Measurements from ENCODE around the gene GNAQ.
A peak's percentile ranks its signal among the peaks of the same experiment; 100 is the strongest.

Gene GNAQ

GRCh38 chr9:77810047-77810446 lies 221.6 kb downstream of the GNAQ start:
- DNase-seq = no peak

GRCh38 chr9:77809552-77809951 lies 222.1 kb downstream of the GNAQ start:
- DNase-seq = no peak

GRCh38 chr9:77808751-77809081 lies 222.9 kb downstream of the GNAQ start:
- DNase-seq = no peak

DNA sequence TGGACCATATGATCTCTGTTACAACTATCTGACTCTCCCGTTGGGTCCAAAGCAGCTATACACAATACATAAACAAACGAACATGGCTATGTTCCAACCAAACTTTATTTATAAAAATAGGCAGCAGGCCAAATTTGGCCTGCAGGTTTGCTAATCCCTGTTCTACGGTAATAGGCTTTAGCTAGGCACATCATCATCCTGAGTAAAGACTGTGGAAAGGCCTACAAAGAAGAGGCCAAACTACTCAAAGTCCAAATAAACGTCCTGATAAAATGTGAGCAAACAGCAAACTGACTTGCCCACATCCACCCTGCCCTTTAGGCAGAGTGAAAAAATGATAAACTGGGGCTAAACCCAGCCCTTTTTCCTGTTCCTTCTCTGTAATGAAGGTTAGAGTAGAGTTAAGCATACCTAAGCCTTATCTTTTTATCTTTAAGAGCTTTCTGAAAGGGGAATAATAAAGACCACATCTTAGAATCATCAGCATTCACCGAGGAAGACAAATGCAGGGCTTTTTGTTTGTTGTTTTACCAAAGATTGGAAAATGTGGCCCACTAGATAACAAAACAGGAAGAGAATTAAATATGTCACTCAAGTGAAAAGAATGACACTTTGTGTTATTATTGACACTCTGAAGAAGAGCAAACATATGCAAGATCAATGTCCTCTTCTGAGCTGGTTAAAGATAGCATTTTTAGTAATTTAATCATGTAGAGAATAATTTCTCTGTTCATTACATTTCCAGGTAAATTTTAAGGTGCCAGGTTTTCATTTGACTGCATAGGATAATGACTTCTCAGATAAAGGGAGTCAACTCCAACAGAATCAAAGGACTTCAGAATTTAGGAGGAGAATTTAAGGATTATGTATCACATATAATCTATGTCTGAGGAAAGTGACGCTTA lies 223.5 kb downstream of the GNAQ start:
- DNase-seq = no peak

- DNase-seq = peak; percentile 94
These were observed 224.3 kb downstream of the GNAQ start for GRCh38 chr9:77807281-77807683.

GRCh38 chr9:77806741-77807140 lies 224.9 kb downstream of the GNAQ start:
- peak; percentile 42 for DNase-seq

DNA sequence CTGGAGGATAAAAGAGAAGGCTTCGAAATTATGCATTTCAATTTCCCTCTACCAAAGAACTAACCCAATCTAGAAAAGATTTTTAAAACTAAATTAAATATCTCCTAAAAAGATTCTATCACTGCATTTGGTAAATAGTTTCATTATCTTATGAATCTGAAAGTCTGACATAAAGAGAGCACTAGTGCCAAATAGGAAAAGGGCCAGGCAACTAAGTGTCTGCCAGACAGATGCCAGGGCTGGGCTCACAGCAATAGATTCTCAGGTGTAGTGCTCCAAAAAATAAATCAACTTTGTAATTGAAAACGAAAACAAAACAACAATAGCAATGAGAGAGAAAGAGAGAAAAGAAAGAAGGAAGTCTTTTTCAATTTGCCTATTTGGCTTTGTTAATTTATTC lies 225.8 kb downstream of the GNAQ start:
- no peak for DNase-seq

- no peak for DNase-seq
These were observed 228.2 kb downstream of the GNAQ start for GRCh38 chr9:77803423-77803822.

DNA sequence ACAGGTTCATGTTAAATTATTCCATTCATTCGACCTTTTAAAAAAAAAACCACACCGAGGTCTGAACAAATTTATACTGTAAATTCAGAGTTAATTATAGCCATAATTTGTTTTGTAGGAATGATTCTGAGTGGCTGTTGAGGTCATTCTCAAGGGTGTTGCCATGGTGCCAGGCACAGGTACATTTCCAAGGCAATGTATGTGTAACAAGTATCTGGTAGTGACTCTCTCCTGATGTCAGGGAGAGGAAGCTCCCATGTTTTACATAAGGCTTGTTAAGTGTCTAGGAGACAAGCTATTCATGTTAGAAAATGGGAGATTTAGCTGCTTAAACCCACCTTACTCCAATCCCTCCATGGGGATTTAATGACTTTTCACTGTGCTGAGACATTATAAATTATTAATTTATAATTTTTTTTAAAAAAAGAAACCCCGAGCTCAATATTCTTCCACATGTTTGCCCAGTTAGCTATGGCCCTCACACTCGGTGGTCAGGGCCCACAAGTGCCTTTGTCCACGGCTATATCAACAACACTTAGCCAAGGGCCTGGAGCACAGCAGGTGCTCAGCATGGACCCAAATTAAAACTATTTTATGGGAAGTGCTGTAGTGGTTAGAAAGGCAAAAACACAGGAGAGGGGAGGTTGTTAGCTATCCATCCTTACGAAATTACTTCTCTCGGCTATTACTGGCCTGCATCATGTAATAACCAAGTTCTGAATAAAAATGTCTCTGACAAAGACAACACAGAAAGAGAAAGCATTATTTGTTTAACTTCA lies 228.9 kb downstream of the GNAQ start:
- no peak for DNase-seq

DNA sequence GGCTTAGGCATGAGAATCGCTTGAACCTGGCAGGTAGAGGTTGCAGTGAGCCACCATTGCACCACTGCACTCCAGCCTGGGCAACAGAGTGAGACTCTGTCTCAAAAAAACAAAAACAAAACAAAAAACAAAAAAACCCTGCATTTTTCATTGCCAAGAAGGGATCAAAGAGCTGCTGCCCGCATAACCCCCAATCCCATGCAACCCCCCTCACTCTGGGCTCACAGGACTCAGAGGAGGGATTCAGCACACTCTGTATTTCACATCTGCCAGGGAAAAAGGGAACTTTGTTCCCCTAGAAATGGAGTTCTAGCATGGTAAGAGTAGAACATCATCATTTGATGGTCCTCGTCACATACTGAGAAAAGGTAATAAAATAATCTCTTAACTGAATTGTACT lies 229.5 kb downstream of the GNAQ start:
- DNase-seq = no peak

DNA sequence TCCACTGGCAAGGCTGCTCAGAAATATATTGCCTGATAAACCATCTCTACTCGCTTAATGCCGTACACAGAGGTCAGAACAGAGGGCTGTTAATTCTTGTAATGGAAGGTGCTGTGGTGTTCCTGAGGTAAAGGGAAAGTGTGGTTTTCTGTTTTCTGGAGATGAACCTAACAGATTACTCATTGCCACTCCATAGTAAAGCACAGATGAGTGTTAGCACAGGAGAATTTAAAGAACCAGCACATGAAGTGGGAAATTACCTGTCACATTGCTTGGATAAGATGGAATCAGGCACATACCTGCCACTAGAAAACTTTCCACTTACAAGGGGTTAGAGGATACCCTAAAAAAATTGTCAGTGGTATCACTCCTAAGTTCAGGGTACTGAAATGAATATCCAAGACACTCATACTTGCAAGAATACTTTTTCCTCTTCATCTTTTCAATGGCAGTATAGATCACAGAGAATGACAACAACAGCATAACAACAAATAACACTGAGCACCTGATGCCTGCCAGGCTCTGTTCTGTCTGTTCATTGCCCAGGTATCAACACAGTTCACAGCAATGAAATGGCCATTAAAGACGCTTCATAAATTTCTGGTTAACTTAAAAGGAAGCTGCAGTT lies 230.6 kb downstream of the GNAQ start:
- no peak for DNase-seq

DNA sequence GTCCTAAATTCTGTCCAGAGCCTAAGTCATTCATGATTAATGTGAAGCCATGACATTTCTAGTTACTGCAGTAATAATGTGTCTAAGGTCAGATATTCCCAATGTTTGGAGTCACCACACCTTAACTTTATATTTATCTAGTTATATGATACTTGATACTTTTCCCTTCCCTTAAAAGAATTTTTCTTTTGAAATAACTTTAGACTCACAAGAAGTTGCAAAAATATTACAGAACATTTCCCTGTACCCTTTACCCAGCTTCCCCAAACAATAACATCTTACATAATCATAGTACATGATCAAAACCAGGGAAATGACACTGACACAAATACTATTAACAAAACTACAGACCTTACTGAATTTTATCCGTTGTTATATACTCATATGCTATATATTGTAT lies 233.5 kb downstream of the GNAQ start:
- DNase-seq = no peak

GRCh38 chr9:77794985-77795384 lies 236.6 kb downstream of the GNAQ start:
- no peak for DNase-seq

- peak; percentile 2 for DNase-seq
These were observed 237.8 kb downstream of the GNAQ start for GRCh38 chr9:77793849-77794248.

DNA sequence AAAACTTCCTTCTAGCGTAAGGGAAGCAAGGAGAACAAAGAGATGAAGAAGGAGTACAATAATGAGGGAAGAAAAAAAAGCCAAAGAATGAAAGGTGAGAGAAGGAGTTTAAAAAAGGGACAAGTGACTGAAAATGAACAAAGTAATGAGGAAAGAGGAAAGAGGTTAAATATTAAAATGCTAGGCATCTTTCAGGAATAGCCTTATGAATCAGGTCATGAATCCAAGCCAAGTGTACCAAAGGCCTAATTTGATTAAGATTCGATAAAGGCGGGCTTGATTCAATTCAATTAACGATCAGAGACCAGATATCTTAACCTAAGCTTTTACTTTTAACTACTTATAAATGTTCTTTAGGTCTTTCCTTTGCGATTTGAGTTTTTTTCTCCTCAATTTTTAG lies 241.7 kb downstream of the GNAQ start:
- no peak for DNase-seq

DNA sequence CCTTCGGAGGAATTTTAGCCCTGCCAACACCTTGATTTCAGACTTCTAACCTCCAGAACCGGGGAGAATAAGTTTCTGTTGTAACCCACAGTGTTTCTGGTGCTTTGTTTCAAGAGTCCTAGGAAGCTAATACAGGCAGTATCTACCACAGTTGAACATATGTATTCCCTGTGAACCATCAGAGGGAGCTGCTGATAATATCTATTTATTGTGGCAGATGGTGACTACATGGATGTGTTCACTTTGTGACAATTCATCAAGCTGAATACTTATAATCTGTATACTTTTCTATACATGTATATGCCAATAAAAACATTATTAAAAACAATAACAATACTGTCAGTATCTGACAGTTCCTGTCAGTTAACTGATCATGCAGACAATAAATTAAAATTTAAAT lies 246.3 kb downstream of the GNAQ start:
- no peak for DNase-seq

DNA sequence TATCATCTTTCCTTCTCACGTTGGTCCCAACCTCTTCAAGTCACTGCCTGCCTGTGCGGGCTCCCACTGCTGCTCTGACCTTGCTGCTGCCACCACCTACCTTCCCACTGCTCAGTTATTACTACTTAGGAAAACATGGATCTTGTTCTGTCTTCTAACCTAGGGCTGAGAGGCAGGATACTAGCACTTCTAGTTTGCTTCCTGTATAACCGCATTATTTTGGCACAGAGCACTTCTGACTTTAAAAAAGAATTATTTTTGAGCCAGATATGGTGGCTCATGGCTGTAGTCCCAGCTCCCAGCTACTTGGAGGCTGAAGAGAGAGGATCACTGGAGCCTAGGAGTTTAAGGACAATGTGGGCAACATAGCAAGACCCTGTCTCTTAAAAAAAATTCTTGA lies 248.1 kb downstream of the GNAQ start:
- DNase-seq = no peak

- no peak for DNase-seq
These were observed 252.6 kb downstream of the GNAQ start for GRCh38 chr9:77779010-77779409.

- no peak for DNase-seq
These were observed 258.2 kb downstream of the GNAQ start for GRCh38 chr9:77773381-77773780.

- DNase-seq = no peak
These were observed 259.0 kb downstream of the GNAQ start for GRCh38 chr9:77772646-77773045.

DNA sequence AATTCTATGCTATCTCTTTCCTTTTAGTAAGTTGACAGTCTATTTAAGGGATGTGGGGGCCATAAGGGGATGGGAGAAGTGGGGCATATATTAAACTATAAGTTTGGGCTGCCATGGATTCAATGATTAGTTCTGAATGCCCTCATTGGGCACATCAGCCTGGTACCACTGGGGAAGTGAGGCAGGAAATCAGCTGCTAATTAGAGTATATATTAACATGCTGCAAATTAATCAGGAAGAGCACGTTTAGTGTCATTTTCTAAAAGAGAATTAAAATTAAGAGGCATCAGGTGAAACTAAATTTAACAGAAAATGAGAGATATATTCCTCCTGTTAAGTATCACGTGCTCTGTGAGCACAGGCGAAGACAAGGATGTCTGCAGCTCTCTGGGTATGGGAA lies 260.4 kb downstream of the GNAQ start:
- DNase-seq = no peak

DNA sequence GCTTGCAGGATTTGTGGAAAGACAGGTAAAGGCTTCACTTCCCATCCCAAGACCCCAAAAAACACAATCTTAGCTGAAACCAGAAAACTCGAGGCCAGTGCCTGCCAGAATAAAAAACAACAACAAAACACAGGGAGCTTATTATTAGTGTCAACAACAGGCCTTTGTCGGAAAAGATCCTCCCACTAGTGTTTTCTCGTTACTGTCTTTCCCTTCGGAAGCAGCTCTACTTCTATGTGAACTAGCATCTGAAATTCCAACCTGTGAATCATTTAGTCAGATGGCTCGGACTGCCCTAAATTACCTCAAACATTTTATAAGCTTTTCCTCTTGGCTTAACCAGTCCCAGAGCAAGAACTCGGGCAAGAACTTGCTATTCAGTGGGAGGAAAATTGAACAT lies 261.3 kb downstream of the GNAQ start:
- DNase-seq = no peak

DNA sequence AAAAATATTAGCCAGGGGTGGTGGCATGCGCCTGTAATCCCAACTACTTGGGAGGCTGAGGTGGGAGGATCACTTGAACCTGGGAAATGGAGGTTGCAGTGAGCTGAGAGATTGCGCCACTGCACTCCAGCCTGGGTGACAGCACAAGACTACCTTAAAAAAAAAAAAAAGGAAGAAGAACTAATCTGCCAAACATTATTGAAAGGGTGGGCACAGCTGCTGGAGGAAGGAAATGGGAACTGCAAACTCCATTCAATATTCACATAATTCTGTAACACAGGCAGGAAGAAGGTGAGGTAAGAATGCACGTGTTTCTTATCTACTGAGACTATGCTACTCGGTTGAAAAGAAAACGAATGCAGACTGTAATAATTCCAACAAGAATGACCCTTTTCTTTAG lies 262.4 kb downstream of the GNAQ start:
- no peak for DNase-seq

DNA sequence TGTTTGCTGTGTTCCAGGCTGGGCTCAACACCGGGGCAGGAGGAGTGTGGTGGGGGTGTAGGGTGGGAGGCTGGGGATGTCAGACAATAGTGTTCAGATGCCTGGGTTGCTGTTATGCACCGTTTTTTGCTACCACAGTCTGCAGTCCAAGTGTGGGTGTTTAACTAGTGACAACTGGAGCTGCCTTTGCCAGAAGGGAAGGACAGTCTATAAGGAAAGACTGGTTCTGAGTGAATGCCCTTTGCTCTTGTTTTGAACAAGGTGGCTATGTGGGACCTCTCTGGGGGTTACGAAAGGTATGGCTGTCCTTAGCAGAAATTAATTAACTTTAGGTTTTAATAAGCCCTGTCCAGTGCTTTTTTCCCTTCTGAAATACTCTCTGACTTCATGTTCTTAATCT lies 265.0 kb downstream of the GNAQ start:
- DNase-seq = no peak
